ENCODE results near the gene GEMIN2.
"Not testable (repeated sequence)": the region's sequence is repeated elsewhere in the genome, so short reads cannot be mapped to it uniquely, and the experiment has no call there.

The GEMIN2 gene

DNA sequence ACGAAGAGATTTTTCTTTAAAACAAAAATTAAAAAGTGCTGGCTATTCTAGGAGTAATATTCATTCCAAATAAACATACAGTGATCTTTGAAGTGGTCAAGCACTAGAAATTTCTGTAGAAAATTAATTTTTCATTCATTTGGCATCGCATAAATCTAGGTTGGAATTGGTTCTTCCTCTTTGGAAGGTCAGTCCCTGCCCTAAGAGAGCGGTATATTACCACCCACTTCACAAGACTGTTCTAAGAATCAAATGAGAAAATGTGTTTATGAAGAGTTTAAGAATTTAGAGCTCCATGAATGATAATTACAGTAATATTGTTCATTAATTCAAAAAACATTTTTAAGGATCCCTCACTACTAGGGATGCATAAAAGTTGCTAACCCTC, 444 bp upstream of the GEMIN2 start:
- no peak for DNase-seq

DNA sequence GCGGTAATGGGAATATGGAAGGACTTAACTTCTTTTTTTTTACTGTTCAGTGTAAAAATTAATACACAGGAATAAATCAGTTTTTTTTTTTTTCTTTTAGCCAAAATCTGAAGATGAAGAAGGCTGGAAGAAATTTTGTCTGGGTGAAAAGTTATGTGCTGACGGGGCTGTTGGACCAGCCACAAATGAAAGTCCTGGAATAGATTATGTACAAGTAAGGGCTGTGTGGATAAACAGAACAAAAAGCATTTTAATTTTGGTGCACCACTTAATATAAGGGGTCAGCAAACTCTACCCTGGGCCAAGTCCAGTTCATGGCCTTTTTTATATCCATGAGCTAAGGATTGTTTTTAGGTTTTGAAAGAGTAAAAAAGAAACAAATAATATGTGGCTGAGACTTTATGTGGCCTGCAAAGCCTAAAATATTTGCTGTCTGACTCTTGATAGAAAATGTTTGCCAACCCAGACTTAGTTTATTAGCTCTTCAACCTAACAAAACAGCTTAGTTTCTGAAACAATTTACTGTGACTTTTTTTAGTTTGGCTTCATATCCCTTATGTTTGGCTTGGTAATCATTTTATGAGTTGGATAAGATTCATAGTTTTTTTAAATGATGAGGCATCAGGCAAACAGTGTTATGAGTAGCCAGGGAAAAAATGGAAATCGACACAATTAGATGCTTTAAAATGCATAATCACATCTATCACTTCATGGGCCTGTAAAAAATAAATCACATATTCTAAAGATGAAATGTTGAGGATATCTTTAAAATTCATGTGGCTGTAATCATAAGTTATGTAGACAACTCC, 8.4 kb downstream of the GEMIN2 start:
- DNase-seq: no peak

DNA sequence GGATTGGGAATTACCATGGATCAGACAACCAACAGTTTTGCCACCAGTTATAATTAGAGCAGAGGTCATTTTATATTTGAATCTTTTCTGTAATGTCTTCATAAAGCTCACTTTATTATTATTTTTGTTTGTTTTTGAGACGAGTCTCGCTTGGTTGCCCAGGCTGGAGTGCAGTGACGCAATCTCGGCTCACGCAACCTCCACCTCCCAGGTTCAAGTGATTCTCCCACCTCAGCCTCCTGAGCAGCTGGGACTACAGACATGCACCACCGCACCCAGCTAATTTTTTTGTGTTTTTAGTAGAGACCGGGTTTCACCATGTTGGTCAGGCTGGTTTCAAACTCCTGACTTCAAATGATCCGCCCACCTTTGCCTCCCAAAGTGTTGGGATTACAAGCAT, 23.7 kb downstream of the GEMIN2 start:
- DNase-seq: not testable (repeated sequence)

DNA sequence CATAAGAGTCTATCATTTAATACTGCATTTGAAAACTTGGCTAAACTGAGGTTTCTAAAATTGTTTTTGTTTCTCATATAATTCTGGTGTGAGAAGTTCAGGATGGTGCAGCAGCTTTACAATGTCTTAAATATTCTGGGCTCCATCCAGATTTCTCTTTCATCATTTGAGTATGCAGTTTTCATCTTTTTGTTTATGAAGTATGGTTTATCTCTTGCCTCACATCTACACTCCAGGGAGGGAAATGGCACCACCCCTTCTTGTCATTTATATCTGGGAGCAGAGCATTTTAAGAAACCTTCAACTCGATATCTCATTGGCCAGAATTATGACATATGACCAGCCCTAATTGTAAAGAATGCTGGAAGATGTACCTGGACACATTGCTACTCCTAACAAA, 24.3 kb downstream of the GEMIN2 start:
- DNase-seq: no peak

DNA sequence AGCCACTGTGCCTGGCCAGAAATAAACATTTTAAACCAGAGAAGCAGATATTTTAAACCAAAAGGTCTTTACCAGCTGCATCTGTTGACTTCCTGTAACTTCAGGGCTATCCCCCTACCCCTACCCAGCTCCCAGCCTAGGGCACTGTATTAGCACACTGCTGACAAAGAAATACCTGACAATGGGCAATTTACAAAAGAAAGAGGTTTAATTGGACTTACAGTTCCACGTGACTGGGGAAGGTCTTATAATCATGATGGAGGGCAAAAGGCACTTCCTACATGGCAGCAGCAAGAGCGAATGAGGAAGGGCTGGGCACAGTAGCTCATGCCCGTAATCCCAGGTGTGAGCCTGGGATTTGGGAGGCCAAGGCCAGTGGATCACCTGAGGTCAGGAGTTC, 26.0 kb downstream of the GEMIN2 start:
- DNase-seq: no peak

DNA sequence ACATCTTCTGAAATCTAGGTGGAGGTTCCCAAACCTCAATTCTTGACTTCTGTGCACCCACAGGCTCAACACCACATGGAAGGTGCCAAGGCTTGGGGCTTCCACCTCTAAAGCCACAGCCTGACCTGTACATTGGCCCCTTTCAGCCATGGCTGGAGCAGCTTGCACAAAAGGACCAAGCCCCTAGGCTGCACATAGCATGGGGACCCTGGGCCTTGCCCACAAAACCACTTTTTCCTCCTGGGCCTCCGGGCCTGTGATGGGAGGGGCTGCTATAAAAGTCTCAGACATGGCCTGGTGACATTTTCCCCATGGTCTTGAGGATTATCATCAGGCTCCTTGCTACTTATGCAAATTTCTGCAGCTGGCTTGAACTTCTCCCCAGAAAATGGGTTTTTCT, 27.5 kb downstream of the GEMIN2 start:
- not testable (repeated sequence) for DNase-seq

DNA sequence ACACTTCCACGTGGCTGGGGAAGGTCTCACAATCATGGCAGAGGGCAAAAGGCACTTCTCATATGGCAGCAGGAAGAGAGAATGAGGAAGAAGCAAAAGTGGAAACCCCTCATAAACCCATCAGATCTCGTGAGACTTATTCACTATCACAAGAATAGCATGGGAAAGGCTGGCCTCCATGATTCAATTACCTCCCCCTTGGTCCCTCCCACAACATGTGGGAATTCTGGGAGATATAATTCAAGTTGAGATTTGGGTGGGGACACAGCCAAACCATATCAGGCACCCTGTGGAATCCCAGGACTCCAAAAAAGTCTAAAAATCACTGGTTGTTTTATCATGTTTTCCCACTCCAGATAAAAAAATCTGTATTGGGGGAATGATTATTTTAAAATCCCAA, 29.1 kb downstream of the GEMIN2 start:
- not testable (repeated sequence) for DNase-seq

DNA sequence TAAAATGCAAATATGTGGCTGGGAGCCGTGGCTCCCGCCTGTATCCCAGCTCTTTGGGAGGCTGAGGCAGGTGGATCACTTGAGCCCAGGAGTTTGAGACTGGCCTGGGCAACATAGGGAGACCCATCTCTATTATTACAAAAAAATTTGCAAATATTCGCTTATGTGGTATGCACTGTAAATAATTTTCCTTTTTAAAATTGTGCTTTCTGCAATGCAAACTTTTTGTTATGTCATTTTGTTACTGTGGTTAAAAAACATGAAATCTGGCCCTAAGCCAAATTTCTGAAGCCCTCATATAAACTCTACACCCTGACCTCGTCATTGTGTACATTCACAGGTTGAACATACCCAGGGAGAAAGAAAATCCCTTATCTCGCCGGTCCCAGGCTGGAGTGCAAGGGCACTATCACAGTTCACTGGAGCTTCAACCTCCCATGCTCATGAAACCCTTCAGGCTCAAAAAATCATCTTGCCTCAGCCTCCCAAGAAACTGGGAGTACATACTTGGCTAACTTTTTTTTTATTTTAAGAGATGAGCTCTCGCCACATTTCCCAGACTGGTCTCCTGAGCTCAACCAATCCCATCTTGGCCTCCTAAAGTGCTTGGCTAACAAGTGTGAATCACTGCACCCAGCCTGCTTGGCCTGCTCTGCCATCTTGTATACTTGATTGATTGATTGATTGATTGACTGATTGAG, 31.3 kb downstream of the GEMIN2 start:
- DNase-seq: no peak

DNA sequence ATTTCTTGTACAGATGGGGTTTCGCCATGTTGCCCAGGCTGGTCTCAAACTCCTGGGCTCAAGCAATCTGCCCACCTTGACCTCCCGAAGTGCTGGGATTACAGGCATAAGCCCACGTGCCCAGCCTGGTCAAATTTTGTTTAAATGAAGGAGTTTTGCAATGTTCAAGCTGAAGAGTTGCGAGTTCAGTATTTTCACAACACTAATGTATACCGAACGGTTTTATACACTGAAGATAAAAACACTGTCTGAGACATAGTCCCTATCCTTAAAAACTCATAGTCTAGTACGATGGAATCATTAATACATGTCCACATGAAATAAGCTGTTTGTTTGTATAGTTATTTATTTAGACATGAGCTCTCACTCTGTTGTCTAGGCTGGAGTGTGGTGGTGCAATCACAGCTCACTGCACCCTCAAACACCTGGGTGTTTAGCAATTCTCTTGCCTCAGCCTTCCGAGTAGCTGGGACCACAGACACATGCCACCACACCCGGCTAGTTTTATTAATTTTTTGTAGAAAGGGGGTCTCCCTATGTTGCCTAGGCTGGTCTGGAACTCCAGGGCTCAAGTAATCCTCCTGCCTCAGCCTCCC, 40.6 kb downstream of the GEMIN2 start:
- no peak for DNase-seq

DNA sequence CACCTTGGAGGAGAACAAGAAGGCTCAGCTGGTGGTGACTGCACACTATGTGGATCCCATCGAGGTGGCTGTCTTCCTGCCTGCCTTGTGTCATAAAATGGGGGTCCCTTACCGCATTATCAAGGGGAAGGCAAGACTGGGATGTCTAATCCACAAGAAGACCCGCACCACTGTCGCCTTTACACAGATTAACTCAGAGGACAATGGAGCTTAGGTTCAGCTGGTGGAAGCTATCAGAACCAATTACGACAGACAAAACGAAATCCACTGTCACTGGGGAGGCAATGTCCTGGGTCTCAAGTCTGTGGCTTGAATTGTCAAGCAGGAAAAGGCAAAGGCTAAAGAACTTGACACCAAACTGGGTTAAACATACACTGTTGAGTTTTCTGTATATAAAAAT, 43.4 kb downstream of the GEMIN2 start:
- no peak for DNase-seq

DNA sequence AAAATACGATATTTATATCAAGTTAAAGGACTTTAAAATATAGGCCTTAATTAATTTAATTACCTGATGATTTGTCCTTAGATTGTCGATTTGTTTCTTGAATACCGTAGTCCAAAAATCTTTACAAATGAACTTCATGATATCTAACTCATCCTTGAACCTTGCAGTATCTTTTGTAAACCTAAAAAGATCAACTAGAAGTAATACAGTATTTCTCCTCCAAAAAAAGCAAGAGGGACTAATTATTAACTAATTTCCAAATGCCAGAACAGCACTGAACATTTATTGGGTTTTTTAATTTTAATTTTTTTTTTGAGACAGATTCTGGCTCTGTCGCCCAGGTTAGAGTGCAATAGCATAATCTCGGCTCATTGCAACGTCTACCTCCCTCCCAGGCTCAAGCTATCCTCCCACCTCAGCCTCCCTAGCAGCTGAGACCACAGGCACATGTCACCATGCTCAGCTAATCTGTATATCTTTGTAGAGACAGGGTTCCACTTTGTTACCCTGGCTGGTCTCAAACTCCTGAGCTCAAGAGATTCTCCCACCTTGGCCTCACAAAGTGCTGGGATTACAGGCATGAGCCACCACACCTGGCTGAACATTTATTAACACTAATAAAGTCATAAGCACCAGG, 44.2 kb downstream of the GEMIN2 start:
- DNase-seq: no peak

DNA sequence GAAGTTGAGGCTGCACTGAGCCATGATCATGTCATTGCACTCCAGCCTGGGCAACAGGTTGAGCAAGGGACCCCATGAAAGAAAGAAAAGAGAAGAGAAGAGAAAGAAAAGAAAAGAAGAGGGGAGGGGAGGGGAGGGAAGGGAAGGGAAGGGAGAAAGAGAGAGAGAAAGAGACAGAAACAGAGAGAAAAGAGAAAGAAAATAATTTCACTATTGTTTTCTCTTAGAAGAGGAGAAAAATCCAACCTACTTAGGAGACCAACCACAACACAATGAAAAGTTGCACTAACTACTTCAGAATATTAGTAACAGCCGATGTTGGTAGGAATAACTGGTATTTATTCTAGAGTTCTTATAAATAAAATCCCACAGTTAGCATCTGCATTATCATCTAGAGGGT, 46.4 kb downstream of the GEMIN2 start:
- DNase-seq: no peak

DNA sequence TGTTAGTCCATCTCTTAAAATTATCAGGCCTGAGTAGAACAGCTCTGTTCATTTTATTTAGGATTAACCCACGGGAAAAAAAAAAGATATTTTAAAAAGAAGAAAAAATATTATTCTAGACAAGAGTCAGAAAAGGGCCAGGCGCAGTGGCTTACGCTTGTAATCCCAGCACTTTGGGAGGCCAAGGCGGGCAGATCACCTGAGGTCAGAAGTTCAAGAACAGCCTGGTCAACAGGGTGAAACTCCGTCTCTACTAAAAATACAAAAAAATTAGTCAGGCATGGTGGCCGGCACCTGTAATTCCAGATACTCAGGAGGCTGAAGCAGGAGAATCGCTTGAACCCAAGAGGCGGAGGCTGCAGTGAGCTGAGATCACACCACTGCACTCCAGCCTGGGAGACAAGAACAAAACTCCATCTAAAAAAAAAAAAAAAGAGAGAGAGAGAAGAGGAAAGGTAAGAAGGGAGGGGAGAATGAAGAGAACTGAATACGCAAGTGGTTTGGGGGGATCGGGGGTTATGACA, 53.7 kb downstream of the GEMIN2 start:
- not testable (repeated sequence) for DNase-seq

DNA sequence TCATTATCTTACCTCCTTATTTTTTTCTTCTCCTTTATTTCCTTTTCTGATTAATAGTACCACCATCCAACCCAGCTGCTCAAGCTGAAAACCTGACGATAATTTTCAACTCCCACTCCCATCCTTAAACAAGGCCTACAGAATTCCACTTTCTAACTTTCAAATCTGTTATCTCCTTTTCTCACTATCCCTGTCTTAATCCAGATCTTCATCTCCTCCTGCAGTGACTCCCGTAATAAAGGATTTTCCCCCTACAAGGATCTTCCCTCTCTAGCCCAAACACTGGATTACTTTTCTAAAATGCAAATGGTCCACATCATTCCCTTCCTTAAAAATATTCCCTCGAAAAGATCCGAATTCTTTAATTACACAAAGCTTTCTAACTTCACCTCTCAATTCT, 54.5 kb downstream of the GEMIN2 start:
- no peak for DNase-seq

DNA sequence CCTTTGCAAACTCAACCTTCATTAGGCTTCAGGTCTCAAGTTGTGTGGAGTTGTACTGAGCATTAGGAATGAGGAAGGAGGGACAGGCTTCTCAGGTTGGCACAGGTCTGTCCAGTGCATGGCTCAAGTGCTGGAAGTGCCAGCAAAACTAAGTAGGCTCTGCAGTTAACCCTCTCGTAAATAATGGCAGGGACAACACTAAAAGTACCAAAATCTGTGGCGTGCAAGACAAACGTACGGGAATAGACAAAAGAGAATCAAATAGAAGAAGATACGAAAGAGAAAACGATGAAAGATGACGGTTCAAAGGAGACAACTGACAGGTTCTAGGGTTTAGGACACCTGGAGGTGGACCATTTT, 55.4 kb downstream of the GEMIN2 start:
- DNase-seq: peak; percentile 77

DNA sequence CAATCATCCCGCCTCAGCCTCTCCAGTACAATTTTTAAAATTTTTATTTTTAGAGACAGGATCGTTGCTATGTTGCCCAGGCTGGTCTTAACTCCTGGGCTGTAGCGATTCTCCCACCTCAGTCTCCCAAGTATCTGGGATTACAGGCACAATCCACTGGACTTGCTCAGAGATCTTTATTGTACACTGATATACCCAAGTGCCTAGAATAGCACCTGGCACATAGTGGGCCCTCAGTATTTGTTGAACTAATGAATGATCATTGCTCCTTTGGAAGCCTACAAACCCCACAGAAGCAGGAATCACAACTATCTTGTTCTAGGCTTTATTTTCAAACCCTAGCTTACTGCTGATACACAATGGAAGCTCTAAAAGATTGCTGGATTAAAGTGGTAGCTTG, 59.1 kb downstream of the GEMIN2 start:
- DNase-seq: no peak

DNA sequence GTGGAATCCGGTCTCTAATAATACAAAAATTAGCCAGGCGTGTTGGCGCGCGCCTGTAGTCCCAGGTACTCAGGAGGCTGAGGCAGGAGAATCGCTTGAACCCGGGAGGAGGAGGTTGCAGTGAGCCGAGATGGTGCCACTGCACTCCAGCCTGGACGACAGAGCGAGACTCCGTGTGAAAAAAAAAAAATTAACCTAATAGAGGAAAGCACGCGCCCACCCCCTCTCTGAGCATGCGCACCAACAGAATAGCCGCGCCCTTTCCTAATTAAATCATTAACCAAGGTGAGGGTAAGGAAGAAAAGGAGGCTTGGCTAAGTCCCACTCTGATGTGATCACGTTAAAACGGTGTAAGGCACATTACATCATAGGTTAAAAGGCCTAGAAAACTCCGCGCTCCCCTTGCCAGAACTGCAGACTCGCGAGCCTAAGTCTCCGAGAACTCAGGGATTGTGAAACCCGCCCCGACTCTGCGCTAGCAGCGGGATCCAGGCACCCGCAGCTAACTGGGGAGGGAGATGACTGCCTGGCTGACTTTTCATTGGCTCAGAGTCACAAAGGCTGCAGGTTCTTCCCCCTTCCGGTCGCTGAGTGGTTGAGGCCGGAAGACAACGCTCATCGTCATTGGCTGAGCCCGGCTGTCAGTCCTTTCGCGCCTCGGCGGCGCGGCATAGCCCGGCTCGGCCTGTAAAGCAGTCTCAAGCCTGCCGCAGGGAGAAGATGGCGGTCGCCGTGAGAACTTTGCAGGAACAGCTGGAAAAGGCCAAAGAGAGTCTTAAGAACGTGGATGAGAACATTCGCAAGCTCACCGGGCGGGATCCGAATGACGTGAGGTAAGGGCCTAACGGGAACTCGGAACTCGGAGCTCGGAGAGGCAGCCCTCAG, 60.7 kb downstream of the GEMIN2 start, which contains the start of gene PNN:
PNN (plus strand) TSS at position 695 of the 885 bp plus-strand sequence; CDS start at position 721, 26 bp downstream.
- DNase-seq: peak; percentile 100

DNA sequence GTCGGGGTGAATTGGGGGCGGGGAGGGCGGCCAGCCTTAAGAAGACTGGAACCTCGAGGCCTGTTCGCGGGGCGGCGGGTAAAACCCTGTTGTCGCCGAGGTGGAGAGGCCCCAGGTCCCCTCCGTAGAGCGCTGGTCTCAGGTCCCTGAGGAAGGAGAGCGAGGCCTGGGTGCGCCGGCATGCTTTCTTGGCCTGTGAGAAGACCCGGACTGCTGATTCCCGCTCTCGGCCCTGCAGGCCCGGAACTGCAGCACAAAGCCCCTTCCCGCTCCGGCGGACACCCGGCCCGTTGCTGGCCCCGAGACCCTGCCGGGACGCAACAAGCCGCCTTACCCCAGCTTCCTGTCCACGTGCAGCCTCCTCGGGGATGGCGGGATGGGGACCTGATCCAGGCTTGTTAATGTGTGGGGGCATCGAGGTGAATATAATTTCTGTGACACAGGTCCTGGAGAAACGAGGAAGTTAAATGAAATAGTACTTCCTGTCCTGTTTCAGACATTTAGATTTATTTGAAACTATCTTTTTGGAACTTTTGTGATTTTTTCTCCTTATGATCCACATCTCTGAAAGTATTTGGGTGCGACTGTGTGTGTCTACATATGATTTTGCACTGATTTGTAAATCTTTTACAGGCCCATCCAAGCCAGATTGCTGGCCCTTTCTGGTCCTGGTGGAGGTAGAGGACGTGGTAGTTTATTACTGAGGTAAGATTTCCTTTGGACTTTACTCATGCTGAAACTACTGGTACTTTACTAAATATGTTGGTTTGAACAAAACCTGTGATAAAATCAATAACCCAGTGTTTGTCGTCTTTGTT, 61.5 kb downstream of the GEMIN2 start:
- peak; percentile 68 for DNase-seq

DNA sequence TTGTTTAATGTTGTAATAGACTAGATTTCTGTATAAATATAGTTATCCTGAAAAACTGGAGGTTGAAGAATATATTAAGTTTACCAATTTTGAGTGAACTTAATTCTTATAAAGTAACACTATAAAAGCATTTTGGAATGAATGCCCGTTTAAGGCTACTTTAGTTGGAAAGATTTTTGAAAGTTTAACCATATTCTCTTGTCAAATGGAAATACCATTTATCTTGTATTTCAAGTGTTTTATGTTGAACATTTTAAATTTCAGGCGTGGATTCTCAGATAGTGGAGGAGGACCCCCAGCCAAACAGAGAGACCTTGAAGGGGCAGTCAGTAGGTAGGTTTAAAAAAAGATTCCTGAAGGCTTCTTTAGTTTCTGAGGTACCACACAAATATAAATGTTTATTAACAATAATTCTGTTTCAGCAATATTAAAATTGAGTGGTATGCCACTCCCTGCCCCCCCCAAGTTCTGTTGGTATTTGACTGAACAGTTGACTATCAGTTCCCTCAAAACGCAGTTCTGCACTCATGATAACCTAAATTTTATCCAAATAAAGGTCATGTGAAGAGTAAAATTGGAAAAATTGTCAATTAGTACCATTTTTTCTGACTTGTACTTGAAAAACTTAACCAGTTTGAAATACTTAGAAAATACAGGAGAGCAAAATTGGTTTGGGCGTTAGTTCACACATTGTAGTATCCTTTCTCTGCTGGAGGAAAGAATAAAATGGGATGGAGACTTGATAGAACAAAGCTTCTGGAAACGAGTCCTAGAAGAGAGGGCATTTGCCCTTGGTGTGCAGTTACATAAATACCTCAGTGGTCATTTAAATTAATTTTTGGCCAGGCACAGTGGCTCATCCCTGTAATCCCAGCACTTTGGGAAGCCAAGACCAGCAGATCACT, 62.4 kb downstream of the GEMIN2 start:
- DNase-seq: no peak

DNA sequence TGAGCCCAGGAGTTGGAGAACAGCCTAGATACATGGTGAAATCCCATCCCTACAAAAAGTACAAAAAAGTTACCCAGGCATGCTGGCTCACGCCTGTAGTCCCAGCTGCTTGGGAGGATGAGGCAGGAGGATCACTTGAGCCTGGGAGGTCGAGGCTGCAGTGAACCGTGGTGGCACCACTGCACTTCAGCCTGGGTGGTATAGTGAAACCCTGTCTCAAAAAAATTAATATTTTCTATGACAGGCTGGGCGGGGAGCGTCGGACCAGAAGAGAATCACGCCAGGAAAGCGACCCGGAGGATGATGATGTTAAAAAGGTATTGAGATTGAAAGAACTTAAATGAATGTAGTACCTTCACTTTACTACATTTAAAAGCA, 63.0 kb downstream of the GEMIN2 start:
- no peak for DNase-seq

Data from DMS79 treated with DMSO at 0.1 percent for 48 hours (cell line).